Ishikawa (cell line): ENCODE results near the gene ERBB2.

Experiments
- CEBPB ChIP-seq: IDR thresholded peaks from 2 replicates; pipeline ENCODE4 v1.6.1; 2012
- CREB1 ChIP-seq: IDR thresholded peaks from 2 replicates; pipeline ENCODE4 v1.6.1; 2012; ENCODE audit warnings: low read depth
- EGR1 ChIP-seq: IDR thresholded peaks from 2 replicates; pipeline ENCODE4 v1.6.1; 2012
- EP300 ChIP-seq: IDR thresholded peaks from 2 replicates; pipeline ENCODE4 v1.6.1; 2012; ENCODE audit warnings: borderline replicate concordance
- FOXM1 ChIP-seq: IDR thresholded peaks from 2 replicates; pipeline ENCODE4 v1.6.1; 2012; ENCODE audit warnings: low read depth, borderline replicate concordance
- NFIC ChIP-seq: IDR thresholded peaks from 2 replicates; pipeline ENCODE4 v1.6.1; 2012
- RAD21 ChIP-seq: IDR thresholded peaks from 2 replicates; pipeline ENCODE4 v1.6.1; 2012; ENCODE audit warnings: low read depth
- REST ChIP-seq: IDR thresholded peaks from 2 replicates; pipeline ENCODE4 v1.6.1; 2012; ENCODE audit warnings: low read depth, mild to moderate bottlenecking
- TAF1 ChIP-seq: IDR thresholded peaks from 2 replicates; pipeline ENCODE4 v1.6.1; 2012; ENCODE audit warnings: low read depth, mild to moderate bottlenecking
- TCF12 ChIP-seq: IDR thresholded peaks from 2 replicates; pipeline ENCODE4 v1.6.1; 2012; ENCODE audit warnings: low read depth
- TEAD4 ChIP-seq: IDR thresholded peaks from 2 replicates; pipeline ENCODE4 v1.6.1; 2012
- USF1 ChIP-seq: IDR thresholded peaks from 2 replicates; pipeline ENCODE4 v1.6.1; 2012
- YY1 ChIP-seq: IDR thresholded peaks from 2 replicates; pipeline ENCODE4 v1.6.1; 2012; ENCODE audit warnings: low read depth
- ZBTB7A ChIP-seq: IDR thresholded peaks from 2 replicates; pipeline ENCODE4 v1.6.1; 2012; ENCODE audit warnings: low read depth

- TF ChIP-seq CEBPB (no peak), NFIC (no peak), EP300 (no peak), REST (no peak), TCF12 (no peak), RAD21 (no peak; the same call in 1 of the 2 replicates), TAF1 (no peak), TEAD4 (no peak), FOXM1 (no peak), CREB1 (no peak), ZBTB7A (no peak), USF1 (no peak), EGR1 (no peak), YY1 (no peak)
Measured at GRCh38 chr17:39667945-39668924, 31.6 kb upstream of the ERBB2 start, which contains the start of gene PNMT.
